ENCODE measurements around the gene ZNF483.

The ZNF483 gene

GRCh38 chr9:111610149-111610548 lies 85.2 kb downstream of the ZNF483 start:
- no peak for ATAC-seq (ENCODE audit: insufficient read depth, low read depth)
- Histone ChIP-seq H3K27me3 (ENCODE audit: insufficient read depth, low read length, poor library complexity) (no peaks in the 10 kb centered on the region), H3K9me3 (ENCODE audit: insufficient read depth, low read length, severe bottlenecking) (no peaks in the 10 kb centered on the region), H3K79me2 (ENCODE audit: insufficient read depth, low read length) (no peaks in the 10 kb centered on the region), H3K4me3 (ENCODE audit: low read depth in 1 of 2, low read length in 2 of 2) (no peak overlapping the region), H4K20me1 (ENCODE audit: insufficient read depth, low read length) (no peaks in the 10 kb centered on the region), H3K4me1 (ENCODE audit: insufficient read depth, low read length) (no peaks in the 10 kb centered on the region), H3K27ac (ENCODE audit: low read length) (no peak overlapping the region), H3K36me3 (ENCODE audit: insufficient read depth, low read length) (no peaks in the 10 kb centered on the region), H3K4me2 (ENCODE audit: insufficient read depth, low read length) (no peak overlapping the region), H2AFZ (ENCODE audit: low read depth, low read length) (no peak overlapping the region), H3K9ac (ENCODE audit: low read depth, low read length) (no peak overlapping the region)
- TF ChIP-seq, protein P1, sequence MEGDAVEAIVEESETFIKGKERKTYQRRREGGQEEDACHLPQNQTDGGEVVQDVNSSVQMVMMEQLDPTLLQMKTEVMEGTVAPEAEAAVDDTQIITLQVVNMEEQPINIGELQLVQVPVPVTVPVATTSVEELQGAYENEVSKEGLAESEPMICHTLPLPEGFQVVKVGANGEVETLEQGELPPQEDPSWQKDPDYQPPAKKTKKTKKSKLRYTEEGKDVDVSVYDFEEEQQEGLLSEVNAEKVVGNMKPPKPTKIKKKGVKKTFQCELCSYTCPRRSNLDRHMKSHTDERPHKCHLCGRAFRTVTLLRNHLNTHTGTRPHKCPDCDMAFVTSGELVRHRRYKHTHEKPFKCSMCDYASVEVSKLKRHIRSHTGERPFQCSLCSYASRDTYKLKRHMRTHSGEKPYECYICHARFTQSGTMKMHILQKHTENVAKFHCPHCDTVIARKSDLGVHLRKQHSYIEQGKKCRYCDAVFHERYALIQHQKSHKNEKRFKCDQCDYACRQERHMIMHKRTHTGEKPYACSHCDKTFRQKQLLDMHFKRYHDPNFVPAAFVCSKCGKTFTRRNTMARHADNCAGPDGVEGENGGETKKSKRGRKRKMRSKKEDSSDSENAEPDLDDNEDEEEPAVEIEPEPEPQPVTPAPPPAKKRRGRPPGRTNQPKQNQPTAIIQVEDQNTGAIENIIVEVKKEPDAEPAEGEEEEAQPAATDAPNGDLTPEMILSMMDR (IDR thresholded peaks at IDR 0.05; ENCODE audit: borderline replicate concordance, extremely low read depth, low read length, poor library complexity, severe bottlenecking), result no peak
- no peak for TF ChIP-seq EZH2 (IDR thresholded peaks at IDR 0.05; ENCODE audit: borderline replicate concordance, low read depth, low read length, severe bottlenecking)
- no peak for DNase-seq

DNA sequence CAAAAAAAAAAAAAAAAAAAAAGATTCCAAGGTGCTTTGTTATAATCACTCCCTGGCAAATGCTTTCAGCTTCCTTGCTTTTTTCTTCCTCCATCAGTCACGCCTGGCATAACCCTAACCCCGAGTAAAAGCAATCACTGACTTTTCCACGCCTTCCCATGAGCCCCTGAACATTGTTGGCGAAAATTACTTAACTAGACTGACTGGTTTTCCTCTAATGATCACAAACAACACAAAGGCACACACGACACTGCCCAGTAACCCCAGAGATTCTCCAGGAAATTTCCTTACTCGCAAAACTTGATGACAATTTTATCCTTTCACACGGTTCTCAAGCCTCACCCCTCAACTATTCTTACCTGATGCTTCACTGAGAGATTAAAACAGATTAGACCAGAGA lies 85.9 kb downstream of the ZNF483 start:
- Histone ChIP-seq H3K9ac (ENCODE audit: low read depth, low read length) (no peak overlapping the region), H3K27me3 (ENCODE audit: insufficient read depth, low read length, poor library complexity) (no peaks in the 10 kb centered on the region), H3K79me2 (ENCODE audit: insufficient read depth, low read length) (no peaks in the 10 kb centered on the region), H3K9me3 (ENCODE audit: insufficient read depth, low read length, severe bottlenecking) (no peaks in the 10 kb centered on the region), H3K36me3 (ENCODE audit: insufficient read depth, low read length) (no peaks in the 10 kb centered on the region), H4K20me1 (ENCODE audit: insufficient read depth, low read length) (no peaks in the 10 kb centered on the region), H2AFZ (ENCODE audit: low read depth, low read length) (no peak overlapping the region), H3K4me1 (ENCODE audit: insufficient read depth, low read length) (no peaks in the 10 kb centered on the region), H3K4me2 (ENCODE audit: insufficient read depth, low read length) (no peak overlapping the region), H3K27ac (ENCODE audit: low read length) (no peak overlapping the region), H3K4me3 (ENCODE audit: low read depth in 1 of 2, low read length in 2 of 2) (no peak overlapping the region)
- no peak for ATAC-seq (ENCODE audit: insufficient read depth, low read depth)
- TF ChIP-seq, protein P1 (IDR thresholded peaks at IDR 0.05; ENCODE audit: borderline replicate concordance, extremely low read depth, low read length, poor library complexity, severe bottlenecking), result no peak
- TF ChIP-seq EZH2 (IDR thresholded peaks at IDR 0.05; ENCODE audit: borderline replicate concordance, low read depth, low read length, severe bottlenecking), result no peak
- DNase-seq, result no peak

GRCh38 chr9:111613436-111614040 lies 88.6 kb downstream of the ZNF483 start:
- Histone ChIP-seq H2AFZ (ENCODE audit: low read depth, low read length) (no peak overlapping the region), H3K27me3 (ENCODE audit: insufficient read depth, low read length, poor library complexity) (no peaks in the 10 kb centered on the region), H3K9me3 (ENCODE audit: insufficient read depth, low read length, severe bottlenecking) (no peaks in the 10 kb centered on the region), H3K4me2 (ENCODE audit: insufficient read depth, low read length) (no peak overlapping the region), H3K4me3 (ENCODE audit: low read depth in 1 of 2, low read length in 2 of 2) (no peak overlapping the region), H3K9ac (ENCODE audit: low read depth, low read length) (no peak overlapping the region), H3K4me1 (ENCODE audit: insufficient read depth, low read length) (no peaks in the 10 kb centered on the region), H3K27ac (ENCODE audit: low read length) (no peak overlapping the region), H3K36me3 (ENCODE audit: insufficient read depth, low read length) (no peaks in the 10 kb centered on the region), H4K20me1 (ENCODE audit: insufficient read depth, low read length) (no peaks in the 10 kb centered on the region), H3K79me2 (ENCODE audit: insufficient read depth, low read length) (no peaks in the 10 kb centered on the region)
- no peak for ATAC-seq (ENCODE audit: insufficient read depth, low read depth)
- no peak for DNase-seq
- TF ChIP-seq, protein P1 (IDR thresholded peaks at IDR 0.05; ENCODE audit: borderline replicate concordance, extremely low read depth, low read length, poor library complexity, severe bottlenecking), result no peak
- no peak for TF ChIP-seq EZH2 (IDR thresholded peaks at IDR 0.05; ENCODE audit: borderline replicate concordance, low read depth, low read length, severe bottlenecking)

Data from DND-41 (cell line).